T-helper 2 cell treated with Interferon-gamma antibody and Interleukin-4, amounts not matched to agents 100 ng/mL and 5 ng/mL, for 36 hours (primary cell): Measurements from ENCODE around the gene SNAI1. TPM values are rescaled to one million over a fixed set of nuclear protein-coding genes. Genes with fewer than 3 reads are reported as not detected.
"Not testable (repeated sequence)": the region's sequence is repeated elsewhere in the genome, so short reads cannot be mapped to it uniquely, and the experiment has no call there.

Source experiments
- intact Hi-C: fragments of 100-400 bp; cut with micrococcal nuclease; formaldehyde crosslinking; loops from one replicate; pipeline ENCODE4 v1.15.1; 2023
- total RNA-seq: library from RNA; stranded (reverse); gene quantifications from 2 replicates; pipeline ENCODE4 v1.2.3, GENCODE V29; 2022

The SNAI1 gene
- total RNA-seq, 1 donor from 2014 or later = 0.57 TPM

- intact Hi-C loops = no loop called here
These were observed 2.8 kb downstream of the SNAI1 start for GRCh38 chr20:49985617-49986016.

- intact Hi-C loops = no loop called here
These were observed 3.3 kb downstream of the SNAI1 start for GRCh38 chr20:49986049-49986448.

- intact Hi-C loops = no loop called here
These were observed 4.5 kb downstream of the SNAI1 start for GRCh38 chr20:49987015-49987867.

GRCh38 chr20:49987868-49988690 is 5.3 kb downstream of the SNAI1 start:
- intact Hi-C loops = no loop called here

- intact Hi-C loops = no loop called here
These were observed 6.7 kb downstream of the SNAI1 start for GRCh38 chr20:49989234-49990065.

DNA sequence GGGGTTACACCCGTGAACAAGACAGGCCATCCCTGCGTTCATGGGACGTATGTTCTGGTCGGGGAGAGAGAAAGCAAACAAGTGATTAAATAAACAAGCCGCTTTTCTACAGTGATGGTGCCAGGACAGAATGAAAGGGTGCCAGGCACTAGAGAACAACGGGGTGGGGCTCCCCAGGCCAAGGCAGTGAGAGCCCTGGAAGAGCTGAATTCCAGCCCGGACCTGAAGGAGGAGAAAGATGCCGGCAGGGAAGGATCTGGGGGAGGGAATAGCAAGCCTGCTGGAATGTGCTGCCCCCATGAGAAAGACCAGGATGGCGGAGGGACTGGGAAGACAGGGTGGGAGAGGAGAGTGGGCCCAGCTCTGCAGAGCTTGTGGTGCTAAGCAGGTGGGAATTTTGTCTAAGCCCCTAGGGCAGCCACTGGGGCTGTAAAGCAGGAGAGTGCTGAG is 7.5 kb downstream of the SNAI1 start:
- intact Hi-C loops = no loop called here

DNA sequence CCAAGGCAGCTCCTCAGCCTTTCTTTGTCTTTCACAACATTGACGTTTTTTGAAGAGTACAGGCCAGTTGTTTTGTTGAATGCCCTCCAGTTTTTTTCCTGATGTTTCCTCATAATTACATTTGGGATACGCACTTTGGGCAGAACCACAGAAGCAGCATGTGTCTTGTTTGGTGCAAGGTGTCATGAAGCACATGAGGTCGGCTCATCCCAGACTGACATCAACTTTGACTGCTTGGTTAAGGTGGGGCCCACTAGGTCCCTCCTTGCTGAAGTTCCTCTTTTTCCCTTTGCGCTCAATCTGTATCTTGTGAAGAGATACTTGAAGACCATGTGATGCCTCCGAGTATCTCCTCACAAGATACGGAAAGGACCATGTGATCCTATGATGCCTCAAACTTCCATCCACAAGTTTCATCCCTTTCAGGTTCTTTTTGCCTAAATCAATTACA is 10.5 kb downstream of the SNAI1 start:
- intact Hi-C loops = no loop called here

GRCh38 chr20:49995586-49995985 is 12.8 kb downstream of the SNAI1 start:
- intact Hi-C loops = no loop called here

GRCh38 chr20:49998478-49999188 is 15.9 kb downstream of the SNAI1 start:
- intact Hi-C loops = not testable (repeated sequence)

DNA sequence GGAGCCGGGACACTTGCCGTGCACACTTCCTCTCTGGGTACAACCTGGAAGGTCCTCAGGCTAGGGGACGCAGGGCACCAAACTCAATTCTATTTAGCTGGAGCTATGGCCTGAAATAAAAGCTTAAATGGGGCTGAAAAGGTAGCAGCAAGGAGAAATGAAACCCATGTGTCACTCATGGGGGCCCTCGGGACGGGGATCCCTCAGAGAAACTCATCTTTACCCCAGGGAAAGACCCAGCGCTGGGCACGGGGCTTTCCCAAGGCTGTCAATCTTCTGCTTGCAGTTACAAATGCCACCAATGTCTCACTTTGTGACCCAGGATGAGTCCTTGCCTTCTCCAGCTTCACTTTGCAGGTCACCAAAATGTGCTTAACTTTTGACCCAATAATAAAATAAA is 16.5 kb downstream of the SNAI1 start:
- intact Hi-C loops = no loop called here

GRCh38 chr20:50000548-50001222 is 17.9 kb downstream of the SNAI1 start:
- intact Hi-C loops = not testable (repeated sequence)

DNA sequence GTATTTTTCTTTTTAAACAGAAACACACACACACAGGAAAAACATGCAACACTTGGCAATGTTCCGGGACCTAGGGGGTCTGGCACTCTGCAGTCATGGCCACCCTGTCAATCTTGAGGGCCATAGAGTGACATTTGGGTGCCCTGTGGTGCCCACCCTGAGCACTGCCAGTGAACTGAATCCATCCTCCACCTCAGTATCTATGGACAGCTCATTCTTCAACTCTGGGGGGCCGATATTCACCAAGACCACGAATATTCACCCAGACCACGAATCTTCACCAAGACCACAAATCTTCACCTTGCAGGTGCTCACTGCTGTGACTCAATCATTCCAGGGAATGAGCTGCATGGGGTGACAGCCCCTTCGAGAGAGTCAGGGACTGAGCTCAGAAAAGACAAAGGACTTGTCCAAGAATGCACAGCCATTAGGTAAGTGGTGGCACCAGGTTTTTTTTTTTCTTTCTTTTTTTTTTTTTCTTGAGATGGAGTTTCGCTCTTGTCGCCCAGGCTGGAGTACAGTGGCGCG is 19.1 kb downstream of the SNAI1 start:
- intact Hi-C loops = no loop called here

- intact Hi-C loops = no loop called here
These were observed 20.5 kb downstream of the SNAI1 start for GRCh38 chr20:50003253-50003656.

- intact Hi-C loops = no loop called here
These were observed 21.4 kb downstream of the SNAI1 start for GRCh38 chr20:50004229-50004628.

GRCh38 chr20:50005471-50005981 is 22.7 kb downstream of the SNAI1 start:
- intact Hi-C loops = no loop called here

DNA sequence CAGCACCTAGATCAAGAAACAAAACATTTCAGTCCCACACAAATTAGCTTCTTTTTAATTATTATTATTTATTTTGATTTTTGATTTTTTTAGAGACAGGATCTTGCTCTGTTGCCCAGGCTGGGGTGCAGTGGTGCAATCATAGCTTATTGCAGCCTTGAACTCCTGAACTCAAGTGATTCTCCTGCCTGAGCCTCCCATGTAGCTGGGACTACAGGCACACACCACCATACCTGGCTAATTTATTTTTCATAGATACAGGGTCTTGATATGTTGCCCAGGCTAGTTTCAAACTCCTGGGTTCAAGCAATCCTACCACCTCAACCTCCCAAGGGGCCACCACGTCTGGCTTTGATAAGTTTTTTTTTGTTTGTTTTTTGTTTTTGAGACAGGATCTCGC is 24.6 kb downstream of the SNAI1 start:
- intact Hi-C loops = no loop called here

DNA sequence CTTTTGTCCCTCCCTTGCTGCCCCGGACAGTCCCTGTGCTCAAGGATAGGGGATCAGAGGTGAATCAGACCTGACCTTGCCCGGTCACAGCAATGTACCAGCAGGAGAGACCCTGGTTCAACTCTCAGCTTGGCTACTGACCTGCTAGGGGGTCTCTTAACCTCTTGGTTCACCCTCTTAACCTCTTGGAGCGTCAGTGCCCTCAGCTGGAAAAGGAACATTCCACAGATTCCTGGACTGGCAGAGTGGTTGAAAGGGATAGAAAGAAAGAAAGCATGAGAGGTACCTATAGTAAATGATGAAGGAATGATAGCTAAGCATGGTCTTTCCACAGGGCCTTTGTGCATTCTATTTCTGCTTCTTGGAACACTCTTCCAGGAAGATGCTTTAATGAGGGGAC is 25.2 kb downstream of the SNAI1 start:
- intact Hi-C loops = no loop called here

DNA sequence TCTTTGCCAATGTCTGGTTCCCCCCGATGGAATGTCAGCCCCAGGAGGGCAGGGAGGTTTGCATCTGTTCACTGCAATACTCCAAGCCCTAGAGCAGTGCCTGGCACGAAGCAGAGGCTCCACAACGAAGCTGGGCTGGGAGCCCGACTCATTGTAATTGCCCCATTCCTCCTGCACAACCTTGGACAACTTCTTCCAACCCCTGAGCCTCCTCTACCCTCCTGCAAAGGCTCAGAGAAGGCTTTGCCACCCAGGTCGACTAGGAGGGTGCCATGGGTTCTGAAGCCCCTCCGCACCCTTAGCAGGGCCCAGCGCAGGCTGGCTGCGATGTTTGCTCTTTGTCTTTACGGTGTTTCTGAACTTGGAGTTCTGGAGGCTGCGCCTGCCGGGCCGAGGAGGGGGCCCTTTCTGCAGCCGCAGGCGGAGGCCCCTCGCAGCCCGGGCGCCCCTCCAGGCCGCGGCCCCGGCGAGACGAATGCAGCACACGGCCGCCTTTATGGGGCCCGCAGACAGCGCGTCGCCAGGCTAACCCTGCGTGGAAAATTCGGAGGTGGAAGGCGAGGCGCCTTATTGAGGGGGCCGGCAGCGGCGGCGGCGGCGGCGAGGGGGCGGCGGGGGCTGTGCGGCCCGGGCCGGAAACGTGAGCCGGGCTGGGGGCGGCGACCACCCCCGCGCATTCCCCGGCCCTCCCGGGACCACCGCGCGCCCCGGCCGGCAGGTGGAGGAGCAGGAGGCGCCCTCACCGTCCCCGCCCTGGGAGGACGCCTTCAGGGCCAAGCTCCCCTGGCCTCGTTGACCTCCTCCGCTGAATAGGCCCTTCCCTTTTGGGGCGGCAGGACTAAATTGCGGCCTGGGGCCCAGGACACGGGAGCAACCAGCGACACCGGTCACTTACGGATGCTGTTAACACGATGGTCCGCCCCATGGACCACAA is 27.0 kb downstream of the SNAI1 start:
- intact Hi-C loops = no loop called here

DNA sequence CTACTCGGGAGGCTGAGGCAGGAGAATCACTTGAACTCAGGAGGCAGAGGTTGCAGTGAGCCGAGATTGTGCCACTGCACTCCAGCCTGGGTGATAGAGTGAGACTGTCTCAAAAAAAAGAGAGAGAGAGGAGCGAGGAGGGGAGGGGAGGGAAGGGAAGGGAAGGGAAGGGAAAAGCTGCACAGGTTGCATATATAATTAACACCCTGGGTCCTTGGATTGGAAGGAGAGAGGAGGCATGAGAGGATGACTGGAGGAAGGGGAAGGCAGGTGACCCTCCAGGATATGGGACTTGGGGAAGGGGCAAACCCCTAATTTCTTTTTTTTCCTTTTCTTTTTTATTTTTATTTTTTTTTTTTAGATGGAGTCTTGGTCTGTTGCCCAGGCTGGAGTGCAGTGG is 28.8 kb downstream of the SNAI1 start:
- intact Hi-C loops = not testable (repeated sequence)
